ENCODE results near the gene TGFBR3L. TPM values are rescaled to one million over a fixed set of nuclear protein-coding genes. Genes with fewer than 3 reads are reported as not detected.
"Not testable (repeated sequence)": the region's sequence is repeated elsewhere in the genome, so short reads cannot be mapped to it uniquely, and the experiment has no call there.

The TGFBR3L gene
- total and polyA plus RNA-seq, 2 donors (not counting 3 experiments of a cell fraction or from before 2014, with no cell fraction given), result 0.35 TPM; not detected in 1

DNA sequence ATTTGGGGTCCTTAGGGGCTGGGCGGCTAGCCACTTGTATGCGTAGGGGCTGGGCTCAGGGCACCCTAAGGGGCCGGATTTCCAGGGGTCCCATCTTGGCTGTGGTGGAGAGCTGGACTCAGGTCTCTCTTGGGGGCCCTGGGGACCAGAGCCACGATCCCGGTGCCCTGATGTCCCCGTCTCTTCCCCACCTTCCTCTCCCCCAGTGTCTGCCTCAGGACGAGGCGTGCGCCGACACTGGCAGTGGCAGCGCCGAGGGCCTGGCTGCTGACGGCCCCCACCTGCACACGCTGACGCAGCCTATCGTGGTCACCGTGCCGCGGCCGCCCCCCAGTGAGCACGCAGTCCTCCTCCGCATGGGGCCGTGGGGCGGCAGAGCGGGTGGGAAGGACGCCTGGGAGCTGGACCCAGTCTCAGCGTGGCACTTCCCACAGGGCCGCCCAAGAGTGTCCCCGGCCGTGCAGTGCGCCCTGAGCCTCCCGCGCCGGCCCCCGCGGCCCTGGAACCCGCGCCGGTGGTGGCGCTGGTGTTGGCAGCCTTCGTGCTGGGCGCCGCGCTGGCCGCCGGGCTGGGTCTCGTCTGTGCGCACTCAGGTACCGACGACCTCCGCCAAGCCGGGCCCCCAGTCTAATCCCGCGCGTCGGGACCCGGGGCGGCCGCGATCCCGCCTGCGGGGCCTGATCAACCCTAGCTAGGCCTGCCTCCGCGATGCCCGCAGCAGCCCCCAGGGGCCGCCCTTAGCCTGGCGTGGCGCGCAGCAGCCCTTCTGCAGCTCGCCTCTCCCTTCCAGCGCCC lies 2.8 kb downstream of the TGFBR3L start:
- ChIA-PET CTCF (interaction anchor here (0.7 to 2.4 kb wide), 17 partner anchors 11 to 349 kb away, joined by 3 to 16 read pairs (median 4); partner anchors contain the start of genes LRRC8E, MAP2K7 and TIMM44), POLR2A (interaction anchor here (1.4 kb wide), 1 partner anchor 14 kb away, joined by 4 read pairs; the partner anchor contains the start of gene MAP2K7)
- FAIRE-seq (no peak), DNase-seq (ENCODE audit: low read depth, low spot score) (peak; percentile 56)
- Histone ChIP-seq H4K20me1 (replicated peaks; ENCODE audit: control insufficient read depth, extremely low read depth, insufficient read depth, low read length) (no peaks in the 10 kb centered on the region), H3K4me1 (ENCODE audit: control insufficient read depth, extremely low read depth, insufficient read depth, low read length) (peaks cover 22% of the 10 kb centered on the region), H3K27me3 (ENCODE audit: control insufficient read depth in 2 of 2, insufficient read depth in 2 of 2, low read length in 2 of 2) (peaks cover 18 to 31% of the 10 kb centered on the region in 2 experiments), H3K27ac (ENCODE audit: insufficient read depth, low read depth, low read length) (no peak overlapping the region), H2AFZ (ENCODE audit: low read depth, low read length) (peak overlapping the region; percentile 72), H3K9me3 (replicated peaks; ENCODE audit: control insufficient read depth, insufficient read depth, low read length) (no peaks in the 10 kb centered on the region), H3K9ac (replicated peaks; ENCODE audit: extremely low read depth, insufficient read depth, low read length) (peak overlapping the region; percentile 9), H3K9me1 (replicated peaks; ENCODE audit: control insufficient read depth, extremely low read depth, insufficient read depth, low read length) (no peaks in the 10 kb centered on the region), H3K79me2 (ENCODE audit: control insufficient read depth, insufficient read depth, low read length) (no peaks in the 10 kb centered on the region), H3K4me3 (replicated peaks in 1 of 3; ENCODE audit: insufficient read depth in 1 of 3, low read depth in 1 of 3, low read length in 3 of 3) (peak overlapping the region in 1 of 3 experiments; percentile 21), H3K36me3 (ENCODE audit: control insufficient read depth in 2 of 2, extremely low read depth in 1 of 2, insufficient read depth in 2 of 2, low read length in 2 of 2) (peaks cover 0 to 3% of the 10 kb centered on the region in 2 experiments), H3K4me2 (ENCODE audit: insufficient read depth, low read length) (peak overlapping the region; percentile 54)
- no TSS peak for BruUV-seq (replicated peaks)
- TF ChIP-seq FOS (IDR thresholded peaks at IDR 0.05; ENCODE audit: borderline replicate concordance, insufficient read depth, low read length), result no peak
- TF ChIP-seq EZH2 (IDR thresholded peaks at IDR 0.05; ENCODE audit: borderline replicate concordance, low read depth, low read length, severe bottlenecking), result peak; percentile 65
- TF ChIP-seq, protein P1, sequence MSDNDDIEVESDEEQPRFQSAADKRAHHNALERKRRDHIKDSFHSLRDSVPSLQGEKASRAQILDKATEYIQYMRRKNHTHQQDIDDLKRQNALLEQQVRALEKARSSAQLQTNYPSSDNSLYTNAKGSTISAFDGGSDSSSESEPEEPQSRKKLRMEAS (IDR thresholded peaks at IDR 0.05; ENCODE audit: insufficient read depth, insufficient read length), result no peak
- peak; percentile 62 to 82 for TF ChIP-seq CTCF (IDR thresholded peaks at IDR 0.05; ENCODE audit: extremely low read depth in 1 of 2, insufficient read depth in 1 of 2, low read depth in 1 of 2, low read length in 2 of 2)
- intact Hi-C loops (cut with micrococcal nuclease), result no loop called here
- dilution Hi-C loops (cut with MboI; ENCODE audit: extremely low pct_ligation_motif_present, low sequenced_read_pairs), result no loop called here

DNA sequence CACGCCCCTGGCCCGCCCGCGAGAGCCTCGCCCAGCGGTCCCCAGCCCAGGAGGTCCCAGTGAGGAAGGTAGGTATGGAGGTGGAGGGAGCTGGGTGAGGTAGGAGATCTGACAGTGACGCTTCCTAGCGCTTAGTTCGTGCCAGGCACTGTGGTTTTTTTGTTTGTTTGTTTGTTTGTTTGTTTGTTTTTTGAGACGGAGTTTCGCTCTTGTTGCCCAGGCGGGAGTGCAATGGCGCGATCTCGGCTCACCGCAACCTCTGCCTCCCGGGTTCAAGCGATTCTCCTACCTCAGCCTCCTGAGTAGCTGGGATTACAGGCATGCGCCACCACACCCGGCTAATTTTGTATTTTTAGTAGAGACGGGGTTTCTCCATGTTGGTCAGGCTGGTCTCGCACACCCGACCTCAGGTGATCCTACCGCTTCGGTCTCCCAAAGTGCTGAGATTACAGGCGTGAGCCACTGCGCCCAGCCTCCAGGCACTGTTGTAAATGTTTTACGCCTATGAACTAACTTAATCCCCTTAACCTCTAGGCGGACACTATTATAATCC lies 3.5 kb downstream of the TGFBR3L start:
- H3K9me1 ChIP-seq (replicated peaks; ENCODE audit: control insufficient read depth, extremely low read depth, insufficient read depth, low read length); dilution Hi-C loops (cut with MboI; ENCODE audit: extremely low pct_ligation_motif_present, low sequenced_read_pairs); H4K20me1 ChIP-seq (replicated peaks; ENCODE audit: control insufficient read depth, extremely low read depth, insufficient read depth, low read length); H3K9ac ChIP-seq (replicated peaks; ENCODE audit: extremely low read depth, insufficient read depth, low read length); BruUV-seq (replicated peaks); DNase-seq (ENCODE audit: low read depth, low spot score); H3K27ac ChIP-seq (ENCODE audit: insufficient read depth, low read depth, low read length); intact Hi-C loops (cut with micrococcal nuclease); H3K9me3 ChIP-seq (replicated peaks; ENCODE audit: control insufficient read depth, insufficient read depth, low read length); H3K36me3 ChIP-seq (ENCODE audit: control insufficient read depth in 2 of 2, extremely low read depth in 1 of 2, insufficient read depth in 2 of 2, low read length in 2 of 2); H3K4me3 ChIP-seq (replicated peaks in 1 of 3; ENCODE audit: insufficient read depth in 1 of 3, low read depth in 1 of 3, low read length in 3 of 3); FAIRE-seq; H3K79me2 ChIP-seq (ENCODE audit: control insufficient read depth, insufficient read depth, low read length): not testable (repeated sequence)
- H3K27me3 ChIP-seq (ENCODE audit: control insufficient read depth in 2 of 2, insufficient read depth in 2 of 2, low read length in 2 of 2), result peaks cover 18 to 31% of the 10 kb centered on the region in 2 experiments
- peak overlapping the region; percentile 54 for H3K4me2 ChIP-seq (ENCODE audit: insufficient read depth, low read length)
- POLR2A ChIA-PET, result interaction anchor here (1.4 kb wide), 1 partner anchor 15 kb away, joined by 4 read pairs; the partner anchor contains the start of gene MAP2K7
- peaks cover 22% of the 10 kb centered on the region for H3K4me1 ChIP-seq (ENCODE audit: control insufficient read depth, extremely low read depth, insufficient read depth, low read length)
- CTCF ChIA-PET, result interaction anchor here (0.7 to 2.4 kb wide), 15 partner anchors 11 to 350 kb away, joined by 3 to 16 read pairs (median 4); partner anchors contain the start of genes LRRC8E and TIMM44
- peak overlapping the region; percentile 54 for H2AFZ ChIP-seq (ENCODE audit: low read depth, low read length)
